ENCODE measurements around the gene PNPO. TPM values are rescaled to one million over a fixed set of nuclear protein-coding genes. Genes with fewer than 3 reads are reported as not detected.

The PNPO gene
- 46.9 and 52.8 TPM in 2 replicates for total RNA-seq

DNA sequence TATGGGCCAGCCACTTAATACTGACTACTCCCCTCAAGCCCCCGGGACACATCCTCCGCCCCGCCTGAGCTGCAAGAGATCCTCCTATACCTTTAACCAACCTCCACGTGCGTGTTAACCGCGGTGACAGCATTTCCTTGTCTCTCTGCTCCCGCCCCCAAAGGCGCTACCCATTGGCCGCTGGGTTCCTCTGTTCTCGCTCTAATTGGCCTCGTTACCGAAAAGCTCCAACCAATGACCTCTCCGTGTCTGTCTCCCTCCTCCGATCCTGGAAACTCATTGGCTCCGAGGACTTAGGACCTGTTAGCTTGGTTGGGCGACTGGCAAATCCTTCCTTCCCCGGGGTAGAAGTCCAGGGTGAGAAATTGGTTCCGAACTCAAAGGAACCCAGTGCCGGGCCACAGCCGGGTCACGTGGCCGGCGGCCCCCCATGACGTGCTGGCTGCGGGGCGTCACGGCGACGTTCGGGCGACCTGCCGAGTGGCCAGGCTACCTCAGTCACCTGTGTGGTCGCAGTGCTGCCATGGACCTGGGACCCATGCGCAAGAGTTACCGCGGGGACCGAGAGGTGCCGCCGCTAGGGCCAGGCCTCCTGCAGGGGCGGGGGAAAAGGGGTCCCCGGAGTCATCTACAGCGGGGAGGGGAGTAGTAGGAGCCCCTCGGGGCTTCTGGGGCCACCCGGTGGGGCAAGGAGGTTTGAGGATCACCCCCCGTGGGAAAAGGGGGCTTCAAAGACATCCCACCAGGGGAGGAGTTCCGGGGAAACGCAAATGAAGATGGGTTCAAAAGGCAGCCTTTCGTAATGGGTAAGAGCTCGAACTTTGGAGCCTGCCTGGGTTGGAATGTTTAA is at the start of gene PNPO:
TSS of gene PNPO (plus strand) at position 326 of the 850 bp plus-strand sequence. CDS start at position 431, 105 bp downstream.

GRCh38 chr17:47895856-47896671 is 45.3 kb upstream of the PNPO start, which contains the start of gene SP2:
SP2 (plus strand) TSS chr17:47896236; CDS start chr17:47896287, 51 bp downstream.

DNA sequence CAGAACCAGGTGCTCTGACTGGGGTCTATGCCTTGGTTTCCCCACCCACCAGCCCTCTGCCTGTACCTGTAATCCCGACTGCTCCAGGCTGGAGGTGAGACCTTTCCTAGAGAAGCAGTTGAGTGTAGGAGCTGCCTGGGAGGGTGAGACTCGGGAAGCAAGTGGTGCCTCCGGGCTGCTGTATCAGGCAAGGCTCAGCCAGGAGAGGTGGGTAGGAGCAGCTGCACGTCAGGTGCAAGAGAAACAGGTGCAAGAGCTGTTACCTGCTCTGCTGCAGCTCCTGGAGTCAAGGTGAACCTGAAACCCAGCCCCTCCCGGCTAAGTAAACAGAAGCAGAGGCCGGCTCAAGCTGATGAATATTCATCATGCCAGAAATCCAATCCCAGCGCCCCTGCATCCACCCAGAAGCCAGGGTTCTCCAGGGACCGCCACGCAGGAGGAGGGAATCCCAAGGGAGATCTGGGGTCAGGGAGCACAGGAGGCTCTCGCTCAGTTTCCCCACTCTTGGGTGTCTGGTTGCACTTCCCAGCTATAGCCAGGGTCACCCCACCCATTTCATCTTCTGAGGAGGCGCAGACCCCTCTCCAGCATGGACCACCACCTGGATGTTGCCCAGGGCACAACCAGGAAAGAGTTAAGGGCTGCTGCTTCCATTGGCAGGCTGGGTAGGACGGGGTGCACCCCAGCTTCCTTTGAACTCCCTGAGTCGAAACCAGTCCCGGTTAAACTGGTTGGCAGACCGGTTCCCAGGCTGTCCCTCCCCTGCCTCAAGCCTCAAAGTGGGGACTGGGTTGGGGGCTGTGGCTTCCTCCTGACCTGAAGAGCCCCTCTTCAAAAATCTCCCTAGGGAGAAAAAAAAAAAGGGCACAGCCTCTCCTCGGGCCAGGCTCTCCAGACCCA is 16.5 kb downstream of the PNPO start, which contains the start of gene PRR15L:
TSS of gene PRR15L (minus strand) at position 293 of the 900 bp plus-strand sequence. CDS start 4,649 bp downstream, outside the sequence.

DNA sequence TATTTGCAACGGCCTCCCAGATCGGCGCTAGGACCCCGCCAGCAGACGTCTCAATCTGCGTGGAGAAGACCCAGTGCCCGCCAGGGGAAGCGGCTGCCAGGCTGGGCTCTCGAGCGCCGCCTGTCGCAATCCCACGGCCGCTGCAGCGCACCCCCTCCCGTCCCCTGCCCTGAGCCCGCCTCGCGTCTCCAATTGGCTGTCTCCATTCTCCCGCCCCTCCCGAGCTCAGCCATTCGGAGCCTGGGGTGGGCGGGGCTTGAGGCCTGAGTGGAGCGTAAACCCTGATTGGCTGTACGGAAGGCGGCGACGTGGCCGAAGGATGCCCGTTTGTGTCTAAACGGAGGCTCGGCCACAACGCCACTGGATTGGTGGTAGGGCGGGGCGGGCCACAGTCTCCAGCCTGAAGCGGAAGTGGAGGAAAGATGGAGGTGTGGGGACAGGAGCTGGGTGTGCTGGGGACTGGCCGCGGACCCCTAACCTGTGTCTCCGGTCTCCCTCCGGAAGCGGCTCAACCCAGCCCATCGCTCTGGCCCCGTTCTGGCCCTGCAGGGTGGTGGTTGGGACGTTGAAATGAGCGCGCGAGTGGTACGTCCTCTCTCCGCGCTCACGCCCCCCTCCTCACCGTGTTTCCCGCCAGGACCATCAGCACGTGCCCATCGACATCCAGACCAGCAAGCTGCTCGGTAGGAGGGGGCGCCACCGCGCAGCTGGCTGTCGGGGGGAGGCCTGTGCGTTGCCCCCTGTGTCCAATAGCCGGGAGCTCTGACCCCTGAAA is 29.5 kb downstream of the PNPO start, which contains the start of gene CDK5RAP3:
TSS of gene CDK5RAP3 (plus strand) at position 389 of the 775 bp plus-strand sequence. CDS start at position 423, 34 bp downstream.

Other genes starting within 250 kb of the PNPO start
- gene TBKBP1, start 247.4 kb upstream of the PNPO start, total RNA-seq, result 8.1 and 8.9 TPM in 2 replicates
- gene TBX21, start 208.3 kb upstream of the PNPO start, total RNA-seq, result not detected in 2 replicates
- gene OSBPL7, start 119.8 kb upstream of the PNPO start, total RNA-seq, result 0.43 and 2.7 TPM in 2 replicates
- gene MRPL10, start 110.0 kb upstream of the PNPO start, total RNA-seq, result 17.6 and 18.8 TPM in 2 replicates
- not detected in 2 replicates for gene LRRC46, start 109.9 kb upstream of the PNPO start, total RNA-seq
- gene SCRN2, start 100.3 kb upstream of the PNPO start, total RNA-seq, result 19.2 and 28.9 TPM in 2 replicates
- 1.9 and 2.2 TPM in 2 replicates for gene SP6, start 90.4 kb upstream of the PNPO start, total RNA-seq
- 0.24 and 0.43 TPM in 2 replicates for gene SP2, start 45.3 kb upstream of the PNPO start, total RNA-seq
- gene PRR15L, start 16.3 kb downstream of the PNPO start, total RNA-seq, result 3.6 and 3.8 TPM in 2 replicates
- gene CDK5RAP3, start 29.5 kb downstream of the PNPO start, total RNA-seq, result 42.4 and 43.5 TPM in 2 replicates
- 4.8 and 9.8 TPM in 2 replicates for gene COPZ2, start 96.2 kb downstream of the PNPO start, total RNA-seq
- gene NFE2L1, start 106.8 kb downstream of the PNPO start, total RNA-seq, result 116 and 137 TPM in 2 replicates
- 26.6 and 50.4 TPM in 2 replicates for gene CBX1, start 159.9 kb downstream of the PNPO start, total RNA-seq
- 10.7 and 12.0 TPM in 2 replicates for gene SNX11, start 166.2 kb downstream of the PNPO start, total RNA-seq